GM21447 (cell line): Measurements from ENCODE around the gene ACAP3.
A peak's percentile ranks its signal among the peaks of the same experiment; 100 is the strongest.

Experiments
- ATAC-seq: cut with Tn5 transposase; IDR thresholded peaks from one replicate; pipeline ENCODE4 v1.9.1; 2021; ENCODE audit not compliant: unreplicated experiment

ACAP3 gene

GRCh38 chr1:1307923-1308755, at the start of gene ACAP3, which contains the start of gene PUSL1:
ACAP3 (minus strand) TSS chr1:1307930; CDS start chr1:1307815, 115 bp downstream.
PUSL1 (plus strand) TSS chr1:1308597; CDS start chr1:1308644, 47 bp downstream.
- ATAC-seq: peak; percentile 47

- no peak for ATAC-seq
Measured at GRCh38 chr1:1356796-1357401, 49.2 kb upstream of the ACAP3 start.

- no peak for ATAC-seq
Measured at GRCh38 chr1:1356166-1356795, 48.6 kb upstream of the ACAP3 start.

GRCh38 chr1:1355416-1355815, 47.7 kb upstream of the ACAP3 start:
- ATAC-seq: no peak

- ATAC-seq: no peak
Measured at GRCh38 chr1:1354271-1355247, 46.8 kb upstream of the ACAP3 start.

- no peak for ATAC-seq
Measured at GRCh38 chr1:1353389-1354151, 45.8 kb upstream of the ACAP3 start.

- ATAC-seq: no peak
Measured at GRCh38 chr1:1352786-1353388, 45.2 kb upstream of the ACAP3 start.

- no peak for ATAC-seq
Measured at GRCh38 chr1:1351511-1352427, 44.0 kb upstream of the ACAP3 start.

- ATAC-seq: peak; percentile 45
Measured at GRCh38 chr1:1349256-1350012, 41.7 kb upstream of the ACAP3 start, which contains the start of gene DVL1. DVL1 (minus strand) TSS chr1:1349418; CDS start chr1:1349065, 353 bp downstream.

GRCh38 chr1:1348420-1349255, 40.9 kb upstream of the ACAP3 start:
- ATAC-seq: peak; percentile 30

- ATAC-seq: no peak
Measured at GRCh38 chr1:1347663-1348419, 40.1 kb upstream of the ACAP3 start.

GRCh38 chr1:1347026-1347595, 39.4 kb upstream of the ACAP3 start:
- no peak for ATAC-seq

- ATAC-seq: no peak
Measured at GRCh38 chr1:1346501-1346890, 38.8 kb upstream of the ACAP3 start.

- ATAC-seq: no peak
Measured at GRCh38 chr1:1345860-1346500, 38.2 kb upstream of the ACAP3 start.

- no peak for ATAC-seq
Measured at GRCh38 chr1:1345384-1345783, 37.7 kb upstream of the ACAP3 start.
